Peyer's patch (tissue), 4 donors: ENCODE measurements around the gene BMPR1A. TPM values are rescaled to one million over a fixed set of nuclear protein-coding genes. Genes with fewer than 3 reads are reported as not detected.

Source experiments
- DNase-seq, 3 donors: peaks; one replicate each; pipeline ENCODE4 v3.0.0-alpha.2; 2017 to 2019
- H3K27ac ChIP-seq, 4 donors: fragments of 200-600 bp; sonication (generic); one replicate each; pipeline ENCODE4 v1.5.1; 2016 to 2019
- H3K27me3 ChIP-seq, 2 donors: fragments of 200-600 bp; sonication (generic); one replicate each; pipeline ENCODE4 v1.5.1; 2019
- H3K36me3 ChIP-seq, 3 donors: fragments of 200-600 bp; sonication (generic); one replicate each; pipeline ENCODE4 v1.5.1; 2016 to 2019
- H3K4me1 ChIP-seq, 4 donors: fragments of 200-600 bp; sonication (generic); one replicate each; pipeline ENCODE4 v1.5.1; 2016 to 2019
- H3K4me3 ChIP-seq, 4 donors: fragments of 200-600 bp; sonication (generic); 1 replicate in 3 of 4; 2 replicates in 1 of 4; pipeline ENCODE4 v1.5.1; 2016 to 2019; ENCODE audit warnings: mild to moderate bottlenecking in 1 of 4
- H3K9me3 ChIP-seq, 4 donors: fragments of 200-600 bp; sonication (generic); one replicate each; pipeline ENCODE4 v1.5.1; 2016 to 2019; ENCODE audit warnings: mild to moderate bottlenecking in 1 of 4
- POLR2A ChIP-seq, 2 donors: fragments of 450-650 bp; IDR thresholded peaks; one replicate each; pipeline ENCODE4 v1.5.1; 2017; ENCODE audit warnings: antibody characterized with exemption in 2 of 2, mild to moderate bottlenecking in 2 of 2, moderate library complexity in 2 of 2
- total RNA-seq, 4 donors: library from RNA; depleted of rRNA; stranded (reverse); fragments of >200 nt; gene quantifications; one replicate each; pipeline ENCODE4 v1.1.0, GENCODE V29; 2016
- TF ChIP-seq, protein P1 (sequence below), 6 experiments: fragments of 450-650 bp in 4 of 6; fragments of 200-600 bp in 2 of 6; sonication (generic) in 1 of 6; IDR thresholded peaks; one replicate each; pipeline ENCODE4 v1.5.1; 2017 to 2019; ENCODE audit warnings: antibody characterized with exemption in 6 of 6, mild to moderate bottlenecking in 3 of 6, moderate library complexity in 1 of 6

The BMPR1A gene
- total RNA-seq, 4 donors from 2014 or later = 17.1 to 40.1 (median 24.9) TPM

DNA sequence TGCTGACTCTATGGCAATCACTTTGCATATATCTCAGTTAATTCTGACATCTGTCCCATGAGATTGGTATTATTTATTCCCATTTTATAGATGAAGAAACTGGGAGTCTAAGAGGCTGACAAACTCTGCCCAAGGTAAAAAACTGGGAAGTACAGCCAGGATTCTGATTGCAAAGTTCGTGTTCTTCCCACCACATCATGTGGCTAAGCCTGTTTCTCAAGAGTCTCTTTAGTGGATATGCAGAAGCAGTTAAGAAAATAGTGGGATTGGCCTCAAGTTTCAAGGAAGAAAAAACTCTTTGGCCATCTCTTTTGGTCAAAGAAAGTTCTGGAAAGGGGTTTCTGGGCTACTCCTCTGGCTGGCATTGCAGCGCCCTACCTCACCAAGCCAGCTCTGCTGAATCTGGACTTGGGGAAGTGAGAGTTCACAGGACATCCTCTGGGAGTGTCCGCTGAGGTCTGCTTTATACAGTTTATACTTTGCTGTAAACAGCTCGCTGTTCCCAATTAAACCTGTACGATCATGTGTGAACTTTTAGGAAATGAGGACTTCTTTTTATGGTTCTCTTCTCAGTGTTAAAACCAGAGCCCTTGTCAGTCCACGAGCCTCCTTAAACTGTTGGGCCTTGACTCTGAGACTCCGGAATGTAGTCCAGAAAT lies 12.2 kb upstream of the BMPR1A start:
- DNase-seq = no peak
- peak overlapping the region in 2 of 4 donors; percentile 45 to 61 for H3K27ac ChIP-seq
- TF ChIP-seq, protein P1, sequence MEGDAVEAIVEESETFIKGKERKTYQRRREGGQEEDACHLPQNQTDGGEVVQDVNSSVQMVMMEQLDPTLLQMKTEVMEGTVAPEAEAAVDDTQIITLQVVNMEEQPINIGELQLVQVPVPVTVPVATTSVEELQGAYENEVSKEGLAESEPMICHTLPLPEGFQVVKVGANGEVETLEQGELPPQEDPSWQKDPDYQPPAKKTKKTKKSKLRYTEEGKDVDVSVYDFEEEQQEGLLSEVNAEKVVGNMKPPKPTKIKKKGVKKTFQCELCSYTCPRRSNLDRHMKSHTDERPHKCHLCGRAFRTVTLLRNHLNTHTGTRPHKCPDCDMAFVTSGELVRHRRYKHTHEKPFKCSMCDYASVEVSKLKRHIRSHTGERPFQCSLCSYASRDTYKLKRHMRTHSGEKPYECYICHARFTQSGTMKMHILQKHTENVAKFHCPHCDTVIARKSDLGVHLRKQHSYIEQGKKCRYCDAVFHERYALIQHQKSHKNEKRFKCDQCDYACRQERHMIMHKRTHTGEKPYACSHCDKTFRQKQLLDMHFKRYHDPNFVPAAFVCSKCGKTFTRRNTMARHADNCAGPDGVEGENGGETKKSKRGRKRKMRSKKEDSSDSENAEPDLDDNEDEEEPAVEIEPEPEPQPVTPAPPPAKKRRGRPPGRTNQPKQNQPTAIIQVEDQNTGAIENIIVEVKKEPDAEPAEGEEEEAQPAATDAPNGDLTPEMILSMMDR (IDR thresholded peaks at IDR 0.05) = no peak
- TF ChIP-seq POLR2A (IDR thresholded peaks at IDR 0.05) = no peak

DNA sequence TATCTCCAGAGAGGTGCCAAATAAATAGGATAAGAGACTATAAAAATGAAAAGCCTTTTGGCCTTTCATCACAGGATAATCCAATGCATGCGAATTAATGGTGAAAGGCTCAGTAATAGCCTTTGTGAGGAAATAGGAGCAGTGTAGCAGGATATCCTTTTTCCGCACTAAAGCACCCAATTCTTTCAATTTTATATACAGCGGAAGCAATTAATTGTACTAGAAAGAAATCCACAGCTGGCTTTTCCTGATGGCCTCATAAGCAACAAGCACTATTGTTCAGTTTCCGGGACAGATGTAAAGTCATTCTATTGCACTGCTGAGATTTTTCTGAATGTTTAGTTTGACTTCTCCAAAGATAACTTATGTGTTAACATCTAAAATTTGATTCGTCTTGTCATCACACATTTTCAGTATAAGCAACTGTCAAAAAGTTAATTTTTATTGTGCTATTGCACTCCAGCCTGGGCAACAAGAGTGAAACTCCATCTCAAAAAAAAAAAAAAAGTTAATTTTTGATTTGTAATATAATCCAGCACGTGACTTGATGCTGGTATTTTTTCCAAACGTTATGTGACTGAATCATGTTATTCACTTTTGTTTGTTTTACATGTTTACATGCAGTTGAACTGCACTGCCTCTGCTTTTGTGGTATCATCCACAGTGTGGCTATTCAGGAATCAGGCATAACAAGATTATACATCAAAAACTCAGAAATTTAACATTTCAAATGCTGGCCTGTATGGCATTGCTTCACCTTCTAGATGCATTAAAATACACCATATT lies 8.4 kb upstream of the BMPR1A start:
- no peaks in the 10 kb centered on the region for H3K36me3 ChIP-seq
- H3K27me3 ChIP-seq = no peaks in the 10 kb centered on the region
- TF ChIP-seq, protein P1 (IDR thresholded peaks at IDR 0.05) = no peak
- no peak for TF ChIP-seq POLR2A (IDR thresholded peaks at IDR 0.05)
- peak overlapping the region in 1 of 4 donors; percentile 31 for H3K27ac ChIP-seq
- H3K4me3 ChIP-seq = no peak overlapping the region
- DNase-seq = no peak
- no peaks in the 10 kb centered on the region for H3K4me1 ChIP-seq
- no peaks in the 10 kb centered on the region for H3K9me3 ChIP-seq

More for the DNA sequence above, 12.2 kb upstream of the BMPR1A start:
- no peaks in the 10 kb centered on the region for H3K36me3 ChIP-seq
- no peaks in the 10 kb centered on the region for H3K27me3 ChIP-seq
- H3K9me3 ChIP-seq = no peaks in the 10 kb centered on the region
- no peak overlapping the region for H3K4me3 ChIP-seq
- H3K4me1 ChIP-seq = no peaks in the 10 kb centered on the region

DNA sequence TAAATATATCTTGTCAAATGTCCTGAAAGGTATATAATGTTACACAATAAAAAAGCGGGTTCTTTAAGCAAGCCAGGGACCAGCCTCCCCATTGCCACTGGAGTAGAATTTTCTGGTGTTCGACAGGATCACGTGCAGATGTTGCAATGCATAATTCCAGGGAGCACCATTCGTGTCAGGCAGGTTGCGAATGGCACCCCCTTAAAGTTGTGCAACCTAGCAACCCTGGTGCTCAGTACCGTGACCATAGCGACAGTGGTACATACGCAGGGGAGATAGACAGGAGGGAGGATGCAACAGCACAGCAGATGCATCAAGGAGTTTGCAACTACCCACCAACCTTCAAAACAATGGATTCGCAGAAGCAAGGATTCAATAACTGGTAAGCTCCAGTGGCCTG lies 6.6 kb upstream of the BMPR1A start:
- no peak overlapping the region for H3K27ac ChIP-seq
- peaks cover 0 to 3% (median 0%) of the 10 kb centered on the region in 4 donors for H3K4me1 ChIP-seq
- H3K9me3 ChIP-seq = no peaks in the 10 kb centered on the region

DNA sequence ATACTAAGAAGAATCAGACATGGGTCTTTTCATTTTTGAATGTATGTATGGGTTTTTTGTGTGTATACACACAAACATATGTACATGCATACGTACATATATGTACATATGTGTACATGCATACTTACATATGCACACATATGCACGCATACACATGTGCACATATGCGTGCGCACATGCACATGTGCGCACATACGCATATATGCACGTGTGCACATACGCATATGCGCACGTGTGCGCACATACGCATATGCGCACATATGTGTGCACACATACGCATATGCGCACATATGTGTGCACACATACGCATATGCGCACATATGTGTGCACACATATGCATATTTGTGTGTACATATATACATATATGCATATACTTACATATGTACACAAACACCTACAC lies 4.9 kb upstream of the BMPR1A start:
- Histone ChIP-seq H3K27me3 (no peaks in the 10 kb centered on the region), H3K27ac (no peak overlapping the region), H3K36me3 (no peaks in the 10 kb centered on the region), H3K4me3 (no peak overlapping the region), H3K9me3 (no peaks in the 10 kb centered on the region), H3K4me1 (peaks cover 0 to 9% (median 0%) of the 10 kb centered on the region in 4 donors)
- TF ChIP-seq POLR2A (IDR thresholded peaks at IDR 0.05) = no peak
- TF ChIP-seq, protein P1 (IDR thresholded peaks at IDR 0.05) = no peak
- DNase-seq = no peak

More for the DNA sequence above, 6.6 kb upstream of the BMPR1A start:
- no peaks in the 10 kb centered on the region for H3K27me3 ChIP-seq
- no peak for TF ChIP-seq POLR2A (IDR thresholded peaks at IDR 0.05)
- TF ChIP-seq, protein P1 (IDR thresholded peaks at IDR 0.05) = no peak
- no peak overlapping the region for H3K4me3 ChIP-seq
- DNase-seq = no peak
- no peaks in the 10 kb centered on the region for H3K36me3 ChIP-seq

DNA sequence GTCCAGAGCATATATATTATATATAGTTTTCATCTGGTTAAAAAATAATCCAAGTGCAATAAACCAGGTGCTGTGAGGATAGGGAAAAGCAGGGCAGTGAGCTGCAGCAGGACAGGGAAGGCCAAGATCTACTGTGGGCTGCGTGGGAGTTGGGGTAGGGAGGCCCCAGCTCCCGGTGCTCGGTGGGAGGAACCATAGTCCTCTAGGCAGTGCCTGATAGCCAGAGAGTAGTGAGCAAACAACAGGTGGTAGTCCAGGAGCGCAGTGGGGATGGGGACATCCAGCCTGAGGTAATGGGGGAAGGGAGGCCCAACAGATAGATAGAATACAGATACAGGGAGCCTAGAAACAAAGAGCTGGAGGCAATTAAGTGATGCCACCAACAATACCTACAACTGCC lies 4.1 kb upstream of the BMPR1A start:
- peaks cover 0 to 9% (median 0%) of the 10 kb centered on the region in 4 donors for H3K4me1 ChIP-seq
- H3K27me3 ChIP-seq = no peaks in the 10 kb centered on the region
- DNase-seq = peak in 2 of 3 donors; percentile 47 to 59
- H3K9me3 ChIP-seq = no peaks in the 10 kb centered on the region
- no peaks in the 10 kb centered on the region for H3K36me3 ChIP-seq
- TF ChIP-seq, protein P1 (IDR thresholded peaks at IDR 0.05) = no peak
- no peak for TF ChIP-seq POLR2A (IDR thresholded peaks at IDR 0.05)
- H3K4me3 ChIP-seq = no peak overlapping the region
- H3K27ac ChIP-seq = peak overlapping the region in 1 of 4 donors; percentile 2
